Heart right ventricle (tissue), 16 donors: ENCODE results near the gene MAGOH. TPM values are rescaled to one million over a fixed set of nuclear protein-coding genes. Genes with fewer than 3 reads are reported as not detected.
"Not testable (repeated sequence)": the region's sequence is repeated elsewhere in the genome, so short reads cannot be mapped to it uniquely, and the experiment has no call there.

Experiments
- ATAC-seq, 8 donors: fragments of 200-7000 bp; cut with Tn5 transposase; one replicate each; pipeline ENCODE4 v1.9.1; 2020; ENCODE audit warnings: mild to moderate bottlenecking in 8 of 8, moderate library complexity in 8 of 8, moderate number of reproducible peaks in 1 of 8
- DNase-seq, 2 donors: peaks; one replicate each; pipeline ENCODE4 v3.0.0-alpha.2; 2020
- H3K27ac ChIP-seq, 10 donors: fragments of 200-600 bp; sonication (generic) in 2 of 10; one replicate each; pipeline versions ENCODE4 v1.5.0 to v1.8.0; 2020 to 2022; ENCODE audit warnings: mild to moderate bottlenecking in 3 of 10
- H3K27me3 ChIP-seq, 7 donors: fragments of 200-600 bp; one replicate each; pipeline ENCODE4 v1.8.0; 2021 to 2022; ENCODE audit warnings: mild to moderate bottlenecking in 2 of 7
- H3K36me3 ChIP-seq, 9 donors: fragments of 200-600 bp; sonication (generic) in 1 of 9; one replicate each; pipeline versions ENCODE4 v1.5.0 to v1.8.0; 2020 to 2022; ENCODE audit warnings: mild to moderate bottlenecking in 2 of 9
- H3K4me1 ChIP-seq, 9 donors: fragments of 200-600 bp; sonication (generic) in 1 of 9; one replicate each; pipeline versions ENCODE4 v1.5.0 to v1.8.0; 2020 to 2022; ENCODE audit warnings: mild to moderate bottlenecking in 4 of 9
- H3K4me3 ChIP-seq, 10 donors: fragments of 200-600 bp; sonication (generic) in 2 of 10; one replicate each; pipeline versions ENCODE4 v1.5.0 to v1.8.0; 2020 to 2022; ENCODE audit warnings: mild to moderate bottlenecking in 7 of 10, moderate library complexity in 2 of 10
- H3K9me3 ChIP-seq, 11 donors: fragments of 200-600 bp in 10 of 11; sonication (generic) in 2 of 11; one replicate each; pipeline versions ENCODE4 v1.5.0 to v1.8.0; 2013 to 2022; ENCODE audit warnings: mild to moderate bottlenecking in 2 of 11, control low read depth in 1 of 11, moderate library complexity in 1 of 11
- WGBS, 2 donors: extraction: QIAGEN DNeasy Blood & Tissue Kit; methylation state at CpG; one replicate each; pipeline ENCODE4 v1.1.7; 2013; ENCODE audit warnings: inconsistent platforms in 1 of 2; 5-methylcytosine and 5-hydroxymethylcytosine counted together
- intact Hi-C, 10 donors: fragments of 100-400 bp; cut with DNase I; formaldehyde crosslinking; loops; one replicate each; pipeline versions ENCODE4 v1.11.1 to v1.14.2; 2022
- polyA plus RNA-seq, 2 donors: library from polyadenylated mRNA; stranded (reverse); fragments of 200-250 nt; gene quantifications; one replicate each; pipeline ENCODE4 v1.2.3, GENCODE V29; 2013
- total RNA-seq, 10 donors: library from RNA; stranded (reverse); fragmentation: NEBNext Ultra II Directional in 3 of 10; extraction: Animal tissue kit (Norgen Biotek cat#: 25700) in 3 of 10; gene quantifications; one replicate each; pipeline versions ENCODE4 v1.2.1 to v1.2.4, GENCODE V29; 2021 to 2023
- TF ChIP-seq, protein P1 (sequence below), 9 donors: fragments of 200-600 bp; sonication (generic) in 2 of 9; IDR thresholded peaks; one replicate each; pipeline versions ENCODE4 v1.5.0 to v1.8.0; 2021 to 2022; ENCODE audit warnings: antibody characterized with exemption in 9 of 9, mild to moderate bottlenecking in 5 of 9, moderate library complexity in 1 of 9
- donor health status: Arrhythmogenic right ventricular cardiomyopathy.
- donor health status: ischemic (EF 13 %, LVEDD 7.1; RV severe dilation, severe dysfunction).
- donor health status: healthy with polysubstance abuse.
- donor health status: DM: no; HTN: yes; CAD: no.
- donor health status: DM: no; HTN: no; CAD: no.
- donor health status: ischemic (EF 25% LVEDD 6.9; RV normal size, moderate dysfunction).
- donor health status: ischemic (EF 25% LVEDD 5.7; RV mildly dilated, moderate dysfunction).
- donor health status: healthy.
- donor health status: DM: yes; HTN: yes; CAD: no.
- donor health status: Ischemic cardiomyopathy.
- donor health status: ischemic (EF 35%, LVEDD 5.7; RV mildly dilated, moderate dysfunction).
- donor health status: nonischemic (EF 11% LVEDD 7.7; RV severe dilation, severe dysfunction).
- donor health status: DM: yes; HTN: yes; CAD: no.
- donor health status: PGD.
- donor health status: ischemic (EF 29% LVEDD 5.4; RV normal size, mild dysfunction).
- donor health status: nonischemic (EF 23%, LVEDD 6.1; RV moderate dilation, normal function).

The MAGOH gene
- total and polyA plus RNA-seq, 12 donors = 17.3 to 67.3 (median 22.9) TPM

DNA sequence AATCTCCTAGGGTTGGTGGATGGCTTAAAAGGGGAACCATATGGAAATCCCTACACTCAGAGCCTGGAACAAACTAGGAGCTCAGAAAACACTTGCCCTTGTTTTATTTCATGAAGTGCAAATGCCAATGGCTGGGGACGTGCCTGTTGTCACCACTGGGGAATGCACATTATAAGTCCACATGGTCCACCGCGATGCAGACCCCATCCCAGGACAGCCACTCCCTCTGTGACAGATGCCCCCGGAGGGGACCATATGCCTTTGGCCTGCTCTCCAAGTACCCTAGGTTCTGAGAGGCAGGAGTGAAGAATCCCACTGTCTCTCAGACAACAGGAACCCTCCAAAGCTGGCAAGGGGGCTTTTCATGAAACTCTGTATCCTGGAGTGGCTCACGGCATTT, 47.2 kb upstream of the MAGOH start:
- H3K27ac ChIP-seq = no peak overlapping the region
- ATAC-seq (no peak), DNase-seq (no peak)
- peaks cover 0 to 27% (median 4%) of the 10 kb centered on the region in 9 donors for H3K4me1 ChIP-seq
- 76 to 84% methylated on average over 5 of the region's 5 CpGs for WGBS, 2 donors
- H3K27me3 ChIP-seq = no peaks in the 10 kb centered on the region
- H3K4me3 ChIP-seq = no peak overlapping the region
- intact Hi-C loops = loop anchor here in 1 of 10 donors (2.0 kb wide), 1 partner anchor 45 kb away; no protein-coding TSS in a partner anchor
- H3K9me3 ChIP-seq = no peaks in the 10 kb centered on the region
- TF ChIP-seq, protein P1, sequence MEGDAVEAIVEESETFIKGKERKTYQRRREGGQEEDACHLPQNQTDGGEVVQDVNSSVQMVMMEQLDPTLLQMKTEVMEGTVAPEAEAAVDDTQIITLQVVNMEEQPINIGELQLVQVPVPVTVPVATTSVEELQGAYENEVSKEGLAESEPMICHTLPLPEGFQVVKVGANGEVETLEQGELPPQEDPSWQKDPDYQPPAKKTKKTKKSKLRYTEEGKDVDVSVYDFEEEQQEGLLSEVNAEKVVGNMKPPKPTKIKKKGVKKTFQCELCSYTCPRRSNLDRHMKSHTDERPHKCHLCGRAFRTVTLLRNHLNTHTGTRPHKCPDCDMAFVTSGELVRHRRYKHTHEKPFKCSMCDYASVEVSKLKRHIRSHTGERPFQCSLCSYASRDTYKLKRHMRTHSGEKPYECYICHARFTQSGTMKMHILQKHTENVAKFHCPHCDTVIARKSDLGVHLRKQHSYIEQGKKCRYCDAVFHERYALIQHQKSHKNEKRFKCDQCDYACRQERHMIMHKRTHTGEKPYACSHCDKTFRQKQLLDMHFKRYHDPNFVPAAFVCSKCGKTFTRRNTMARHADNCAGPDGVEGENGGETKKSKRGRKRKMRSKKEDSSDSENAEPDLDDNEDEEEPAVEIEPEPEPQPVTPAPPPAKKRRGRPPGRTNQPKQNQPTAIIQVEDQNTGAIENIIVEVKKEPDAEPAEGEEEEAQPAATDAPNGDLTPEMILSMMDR (IDR thresholded peaks at IDR 0.05) = no peak
- peaks cover 0 to 15% (median 0%) of the 10 kb centered on the region in 9 donors for H3K36me3 ChIP-seq

DNA sequence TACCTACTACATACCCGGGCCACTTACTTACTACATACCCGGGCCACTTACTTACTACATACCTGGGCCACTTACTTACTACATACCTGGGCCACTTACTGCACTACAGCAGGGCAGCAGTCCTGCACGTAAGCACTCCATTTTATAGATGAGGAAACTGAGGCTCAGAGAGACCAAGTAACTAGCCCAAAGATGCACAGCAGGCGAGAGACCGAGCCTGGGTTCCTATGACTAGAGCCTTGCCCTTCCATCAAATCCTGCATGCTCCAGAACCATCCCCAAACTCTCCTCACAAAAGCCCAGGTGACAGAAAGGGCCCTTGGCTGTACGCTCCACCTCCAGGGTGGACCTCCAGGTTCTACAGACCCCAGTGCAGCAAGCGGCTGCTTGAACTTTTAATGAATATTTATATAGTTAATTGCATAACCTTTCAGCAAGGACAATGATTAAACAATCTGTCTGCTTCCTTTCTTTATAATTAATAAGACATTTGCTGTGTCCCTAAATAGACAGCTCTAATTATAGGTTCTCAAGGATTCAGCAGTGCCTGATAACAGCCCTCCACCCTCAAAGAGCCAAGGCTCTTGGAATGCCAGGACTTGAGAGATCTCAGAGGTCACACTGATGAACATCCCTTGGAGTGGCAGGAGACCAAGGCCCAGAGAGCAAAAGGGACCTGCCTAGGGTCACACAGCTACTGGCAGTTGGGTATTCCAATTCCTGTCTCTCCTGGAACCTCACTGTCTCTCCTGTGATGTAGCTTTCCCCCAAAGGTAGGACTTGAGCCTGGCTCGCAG, 46.1 kb upstream of the MAGOH start:
- H3K27me3 ChIP-seq = no peaks in the 10 kb centered on the region
- H3K27ac ChIP-seq = no peak overlapping the region
- no peak overlapping the region for H3K4me3 ChIP-seq
- no peaks in the 10 kb centered on the region for H3K9me3 ChIP-seq
- H3K4me1 ChIP-seq = peaks cover 0 to 27% (median 4%) of the 10 kb centered on the region in 9 donors
- TF ChIP-seq, protein P1 (IDR thresholded peaks at IDR 0.05) = no peak
- H3K36me3 ChIP-seq = peaks cover 0 to 15% (median 0%) of the 10 kb centered on the region in 9 donors
- DNase-seq (no peak), ATAC-seq (peak in 1 of 8 donors; percentile 15)
- 96% methylated on average over 8 of the region's 8 CpGs for WGBS, 2 donors
- intact Hi-C loops = loop anchor here in 1 of 10 donors (2.0 kb wide), 1 partner anchor 46 kb away; no protein-coding TSS in a partner anchor

DNA sequence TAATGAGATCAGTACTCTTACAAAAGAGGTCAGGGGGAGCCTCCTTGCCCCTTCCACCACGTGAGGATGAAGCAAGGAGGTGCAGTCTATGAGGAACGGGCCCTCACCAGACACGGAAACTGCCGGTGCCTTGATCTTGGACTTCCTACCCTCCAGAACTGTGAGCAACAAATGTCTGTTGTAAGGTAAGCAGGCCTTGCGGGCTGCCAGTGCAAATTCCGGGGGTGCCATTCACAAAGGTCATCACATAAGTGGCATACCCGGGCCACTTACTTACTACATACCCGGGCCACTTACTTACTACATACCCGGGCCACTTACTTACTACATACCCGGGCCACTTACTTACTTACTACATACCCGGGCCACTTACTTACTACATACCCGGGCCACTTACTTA, 44.8 kb upstream of the MAGOH start:
- peaks cover 0 to 27% (median 4%) of the 10 kb centered on the region in 9 donors for H3K4me1 ChIP-seq
- DNase-seq, ATAC-seq, H3K27ac ChIP-seq, H3K27me3 ChIP-seq, H3K36me3 ChIP-seq, H3K9me3 ChIP-seq, H3K4me3 ChIP-seq, intact Hi-C loops: not testable (repeated sequence)
- WGBS, 2 donors = 95% methylated on average over 12 of the region's 12 CpGs

DNA sequence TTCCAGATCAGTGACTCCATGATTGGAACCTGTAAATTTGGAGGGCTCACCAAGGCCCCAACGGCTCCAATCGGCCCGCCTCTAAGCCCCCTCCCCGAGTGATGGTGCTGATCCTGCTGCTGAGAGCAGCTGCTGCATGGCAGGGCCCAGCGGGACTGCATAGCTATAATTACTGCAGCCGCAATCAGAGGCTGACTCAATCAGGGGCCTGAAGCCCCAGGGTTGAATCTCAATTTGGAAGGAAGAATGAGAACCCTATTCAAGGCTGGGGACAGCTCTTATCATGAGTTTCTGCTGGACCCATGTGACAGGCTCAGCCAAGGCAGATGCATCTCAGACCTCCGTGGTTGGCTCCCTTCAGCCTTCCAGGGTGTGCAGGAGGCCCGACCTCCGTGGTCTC, 42.8 kb upstream of the MAGOH start:
- DNase-seq (no peak), ATAC-seq (no peak)
- no peaks in the 10 kb centered on the region for H3K9me3 ChIP-seq
- no peak overlapping the region for H3K4me3 ChIP-seq
- peaks cover 0 to 7% (median 0%) of the 10 kb centered on the region in 9 donors for H3K36me3 ChIP-seq
- 79 to 82% methylated on average over 9 of the region's 9 CpGs for WGBS, 2 donors
- peaks cover 0 to 8% (median 0%) of the 10 kb centered on the region in 7 donors for H3K27me3 ChIP-seq
- peaks cover 0 to 19% (median 3%) of the 10 kb centered on the region in 9 donors for H3K4me1 ChIP-seq
- intact Hi-C loops = loop anchor here in 1 of 10 donors (2.0 kb wide), 1 partner anchor 112 kb away; no protein-coding TSS in a partner anchor
- TF ChIP-seq, protein P1 (IDR thresholded peaks at IDR 0.05) = no peak
- no peak overlapping the region for H3K27ac ChIP-seq
